Islet precursor cell (in vitro differentiated cells): Measurements from ENCODE around the gene COX7B.

Source experiments
- DNase-seq: peaks from one replicate; pipeline ENCODE4 v3.0.0-alpha.2; 2018

Gene COX7B

DNA sequence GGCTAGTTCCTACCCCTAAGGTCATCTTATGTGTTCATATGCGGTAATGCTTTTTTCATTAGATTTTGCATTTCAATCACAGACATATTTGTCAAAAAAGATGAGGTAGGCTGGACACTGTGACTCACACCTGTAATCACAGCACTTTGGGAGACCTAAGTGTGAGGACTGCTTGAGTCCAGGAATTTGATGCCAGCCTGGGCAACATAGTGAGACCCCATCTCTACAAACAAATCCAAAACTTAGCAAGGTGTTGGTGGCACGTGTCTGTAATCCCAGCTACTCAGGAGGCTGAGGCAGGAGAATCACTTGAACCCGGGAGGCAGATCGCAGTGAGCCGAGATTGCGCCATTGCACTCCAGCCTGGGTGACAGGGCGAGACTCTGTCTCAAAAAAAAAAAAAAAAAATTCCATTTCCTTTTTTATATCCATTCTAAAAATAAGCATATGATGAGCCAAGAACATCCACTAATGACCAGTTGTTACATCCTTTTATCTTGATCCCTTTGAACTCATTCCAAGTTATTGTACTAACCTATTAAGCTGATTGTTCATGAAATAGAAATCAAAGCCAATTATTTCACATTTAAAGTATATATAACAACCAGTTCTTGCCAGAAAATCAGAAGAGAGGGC, 46.8 kb downstream of the COX7B start:
- no peak for DNase-seq

DNA sequence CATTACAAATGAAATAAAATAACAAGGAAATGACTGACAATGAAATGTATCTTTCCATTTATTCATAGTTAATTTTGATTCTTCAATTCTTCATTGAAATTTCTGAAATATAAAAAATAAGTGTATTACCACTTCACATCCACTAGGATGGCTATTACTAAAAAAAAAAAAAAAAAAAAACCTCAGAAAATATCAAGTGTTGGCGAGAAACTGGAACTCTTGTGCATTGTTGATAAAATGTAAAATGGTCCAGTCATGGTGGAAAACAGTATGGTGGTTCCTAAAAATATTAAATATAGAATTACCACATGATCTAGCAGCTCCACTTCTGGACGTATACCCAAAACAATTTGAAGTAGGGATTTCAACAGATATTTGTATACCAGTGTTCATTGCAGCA, 47.3 kb downstream of the COX7B start:
- no peak for DNase-seq

DNA sequence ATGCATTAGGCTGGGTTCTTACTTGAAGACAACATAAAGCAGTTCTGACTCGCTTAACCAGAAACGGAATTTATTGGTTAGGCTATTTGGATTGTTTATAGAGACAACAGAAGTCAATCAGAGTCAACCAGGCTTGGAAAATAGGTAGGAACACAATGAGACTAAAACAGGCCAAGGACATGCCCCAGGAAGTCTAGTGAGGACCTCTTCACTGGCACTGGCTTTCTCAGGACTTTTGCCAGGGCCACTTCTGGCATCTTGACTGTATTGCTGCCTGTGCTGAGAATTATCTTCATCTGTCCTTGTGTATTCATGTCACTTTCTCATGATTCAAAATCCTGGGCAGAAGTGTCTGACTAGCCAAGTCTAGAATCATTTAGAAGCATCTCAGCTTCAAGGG, 50.6 kb downstream of the COX7B start:
- no peak for DNase-seq

DNA sequence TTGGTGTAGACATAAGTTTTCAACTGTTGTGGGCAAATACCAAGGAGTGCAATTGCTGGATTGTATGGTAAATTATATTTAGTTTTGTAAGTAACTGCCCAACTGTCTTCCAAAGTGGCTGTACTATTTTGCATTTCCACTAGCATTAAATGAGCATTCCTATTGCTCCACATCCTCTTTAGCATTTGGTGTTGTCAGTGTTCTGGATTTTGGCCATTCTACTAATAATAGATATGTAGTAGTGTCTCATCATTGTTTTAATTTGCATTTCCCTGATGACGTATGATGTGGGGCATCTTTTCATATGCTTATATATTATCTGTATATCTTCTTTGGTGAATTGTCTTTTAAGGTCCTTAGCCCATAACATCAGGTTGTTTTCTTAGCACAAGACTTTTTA, 52.9 kb downstream of the COX7B start:
- no peak for DNase-seq

DNA sequence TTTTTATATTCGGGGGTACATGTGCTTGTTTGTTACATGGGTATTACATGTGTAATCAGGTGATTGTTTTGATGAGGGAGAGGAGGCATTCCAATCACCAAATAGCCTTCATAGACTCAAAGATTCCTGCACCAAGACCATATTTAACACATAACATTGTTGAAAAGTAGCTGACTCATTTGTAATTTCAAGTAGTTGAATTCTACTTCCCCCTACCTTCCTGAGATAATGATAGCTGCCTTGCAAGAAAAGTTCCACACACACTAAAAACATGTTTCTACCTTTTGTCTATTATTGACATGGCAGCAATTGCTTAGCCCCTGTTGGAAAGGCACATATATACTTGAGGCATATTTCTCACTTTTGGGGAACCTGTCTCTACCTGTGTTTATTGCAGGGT, 54.0 kb downstream of the COX7B start:
- DNase-seq, result no peak

GRCh38 chrX:77953708-77954107, 54.4 kb downstream of the COX7B start:
- no peak for DNase-seq
